Measurements from ENCODE around the gene AKR7A2. TPM values are rescaled to one million over a fixed set of nuclear protein-coding genes. Genes with fewer than 3 reads are reported as not detected.

AKR7A2 gene
- total RNA-seq, 2 donors from 2014 or later = 24.1 to 45.1 TPM

GRCh38 chr1:19348441-19349198 lies 36.7 kb upstream of the AKR7A2 start:
- H3K27ac ChIP-seq = no peak overlapping the region

DNA sequence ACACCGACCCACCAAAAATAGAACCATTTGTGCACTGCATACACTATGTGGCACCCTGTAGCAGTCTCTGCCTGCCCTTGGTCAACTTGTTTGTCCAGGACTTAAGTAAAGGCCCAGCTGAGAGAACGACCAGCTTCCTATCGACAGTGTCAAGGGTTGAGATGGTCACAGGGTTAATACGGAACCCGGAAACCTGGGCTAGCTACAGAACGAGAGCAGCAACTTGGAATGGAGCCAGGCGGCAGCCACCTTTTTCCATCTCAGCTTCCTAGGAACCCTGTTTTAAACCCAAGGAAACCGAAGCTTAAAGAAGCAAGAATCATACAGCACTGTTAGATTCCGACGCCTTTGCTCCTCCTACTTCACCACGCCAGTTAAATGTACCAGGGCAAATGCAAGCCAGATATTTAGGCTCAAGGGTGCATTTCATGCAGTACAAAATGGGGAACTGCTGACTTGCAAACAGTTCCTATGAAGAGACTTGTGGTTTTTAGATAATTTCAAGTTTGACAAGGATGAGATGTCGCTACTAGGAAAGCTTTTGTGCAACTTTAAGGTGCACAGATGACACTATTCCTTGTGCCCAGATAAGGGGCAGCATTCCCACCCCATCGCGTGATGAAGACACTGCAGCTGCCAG lies 35.7 kb upstream of the AKR7A2 start:
- H3K36me3 ChIP-seq (replicated peaks in 1 of 2; ENCODE audit: insufficient read depth in 1 of 2, low read depth in 2 of 2) = peaks cover 0 to 11% of the 10 kb centered on the region in 2 donors
- peak in 1 of 4 donors; percentile 29 for DNase-seq
- WGBS, 2 donors = 67 to 77% methylated on average over 12 to 14 of the region's 14 CpGs

More at GRCh38 chr1:19348441-19349198, 36.7 kb upstream of the AKR7A2 start:
- intact Hi-C loops (cut with DNase I) = no loop called here
- Histone ChIP-seq H3K4me1 (no peaks in the 10 kb centered on the region), H3K27me3 (no peaks in the 10 kb centered on the region), H3K4me3 (no peak overlapping the region), H3K36me3 (replicated peaks in 1 of 2; ENCODE audit: insufficient read depth in 1 of 2, low read depth in 2 of 2) (peaks cover 0 to 10% of the 10 kb centered on the region in 2 donors), H3K9me3 (no peaks in the 10 kb centered on the region)
- ATAC-seq (no peak), DNase-seq (no peak)
- 71 to 86% methylated on average over 10 to 14 of the region's 15 CpGs for WGBS, 2 donors
- TF ChIP-seq, protein P1, sequence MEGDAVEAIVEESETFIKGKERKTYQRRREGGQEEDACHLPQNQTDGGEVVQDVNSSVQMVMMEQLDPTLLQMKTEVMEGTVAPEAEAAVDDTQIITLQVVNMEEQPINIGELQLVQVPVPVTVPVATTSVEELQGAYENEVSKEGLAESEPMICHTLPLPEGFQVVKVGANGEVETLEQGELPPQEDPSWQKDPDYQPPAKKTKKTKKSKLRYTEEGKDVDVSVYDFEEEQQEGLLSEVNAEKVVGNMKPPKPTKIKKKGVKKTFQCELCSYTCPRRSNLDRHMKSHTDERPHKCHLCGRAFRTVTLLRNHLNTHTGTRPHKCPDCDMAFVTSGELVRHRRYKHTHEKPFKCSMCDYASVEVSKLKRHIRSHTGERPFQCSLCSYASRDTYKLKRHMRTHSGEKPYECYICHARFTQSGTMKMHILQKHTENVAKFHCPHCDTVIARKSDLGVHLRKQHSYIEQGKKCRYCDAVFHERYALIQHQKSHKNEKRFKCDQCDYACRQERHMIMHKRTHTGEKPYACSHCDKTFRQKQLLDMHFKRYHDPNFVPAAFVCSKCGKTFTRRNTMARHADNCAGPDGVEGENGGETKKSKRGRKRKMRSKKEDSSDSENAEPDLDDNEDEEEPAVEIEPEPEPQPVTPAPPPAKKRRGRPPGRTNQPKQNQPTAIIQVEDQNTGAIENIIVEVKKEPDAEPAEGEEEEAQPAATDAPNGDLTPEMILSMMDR (IDR thresholded peaks at IDR 0.05) = no peak
- TF ChIP-seq POLR2A (IDR thresholded peaks at IDR 0.05) = no peak

DNA sequence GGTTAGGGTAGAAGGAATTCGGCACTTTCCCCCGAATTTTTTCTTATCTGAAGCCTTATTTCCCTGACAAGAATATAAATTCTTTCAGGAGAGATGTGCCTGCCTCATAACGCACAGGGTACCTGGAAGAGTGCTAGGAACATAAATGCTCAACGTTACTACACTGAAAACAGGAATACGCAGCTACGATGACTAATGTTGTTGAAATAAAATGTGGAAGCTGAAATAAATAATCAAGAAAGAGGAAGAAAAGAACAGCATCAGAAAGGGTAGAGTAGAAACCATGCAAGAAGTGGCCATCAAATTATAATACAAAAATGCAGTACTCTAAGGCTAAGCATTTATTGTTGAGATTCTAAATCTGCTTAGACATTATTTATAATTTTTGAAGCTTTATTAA lies 34.1 kb upstream of the AKR7A2 start:
- no peak overlapping the region for H3K4me3 ChIP-seq
- intact Hi-C loops (cut with DNase I) = no loop called here
- no peak for TF ChIP-seq POLR2A (IDR thresholded peaks at IDR 0.05)
- TF ChIP-seq, protein P1 (IDR thresholded peaks at IDR 0.05) = no peak
- ATAC-seq (no peak), DNase-seq (no peak)
- H3K4me1 ChIP-seq = no peaks in the 10 kb centered on the region
- H3K27ac ChIP-seq = no peak overlapping the region
- 68 to 80% methylated on average over 6 of the region's 6 CpGs for WGBS, 2 donors
- peaks cover 0 to 7% of the 10 kb centered on the region in 2 donors for H3K36me3 ChIP-seq (replicated peaks in 1 of 2; ENCODE audit: insufficient read depth in 1 of 2, low read depth in 2 of 2)
- no peaks in the 10 kb centered on the region for H3K27me3 ChIP-seq
- H3K9me3 ChIP-seq = no peaks in the 10 kb centered on the region

More for the DNA sequence above, 35.7 kb upstream of the AKR7A2 start:
- H3K27me3 ChIP-seq = no peaks in the 10 kb centered on the region
- no peak overlapping the region for H3K4me3 ChIP-seq
- intact Hi-C loops (cut with DNase I) = no loop called here
- H3K4me1 ChIP-seq = no peaks in the 10 kb centered on the region
- no peaks in the 10 kb centered on the region for H3K9me3 ChIP-seq
- H3K27ac ChIP-seq = no peak overlapping the region
- no peak for ATAC-seq
- TF ChIP-seq, protein P1 (IDR thresholded peaks at IDR 0.05) = no peak
- TF ChIP-seq POLR2A (IDR thresholded peaks at IDR 0.05) = no peak

GRCh38 chr1:19345391-19345790 lies 33.4 kb upstream of the AKR7A2 start:
- H3K36me3 ChIP-seq (replicated peaks in 1 of 2; ENCODE audit: insufficient read depth in 1 of 2, low read depth in 2 of 2) = peaks cover 0 to 7% of the 10 kb centered on the region in 2 donors

More at GRCh38 chr1:19345391-19345790, 33.4 kb upstream of the AKR7A2 start:
- H3K27ac ChIP-seq = no peak overlapping the region
- no peaks in the 10 kb centered on the region for H3K9me3 ChIP-seq
- WGBS, 2 donors = 74 to 75% methylated on average over 3 to 8 of the region's 8 CpGs
- ATAC-seq = no peak
- H3K27me3 ChIP-seq = no peaks in the 10 kb centered on the region
- intact Hi-C loops (cut with DNase I) = no loop called here
- DNase-seq = no peak
- TF ChIP-seq, protein P1 (IDR thresholded peaks at IDR 0.05) = no peak
- no peak for TF ChIP-seq POLR2A (IDR thresholded peaks at IDR 0.05)
- no peak overlapping the region for H3K4me3 ChIP-seq
- no peaks in the 10 kb centered on the region for H3K4me1 ChIP-seq
